Neural progenitor cell (in vitro differentiated cells): ENCODE results near the gene CBY1. TPM values are rescaled to one million over a fixed set of nuclear protein-coding genes. Genes with fewer than 3 reads are reported as not detected.
"Not testable (repeated sequence)": the region's sequence is repeated elsewhere in the genome, so short reads cannot be mapped to it uniquely, and the experiment has no call there.

Experiments
- DNase-seq: peaks from one replicate; pipeline ENCODE4 v3.0.0-alpha.2; 2016; ENCODE audit warnings: low spot score
- H2AFZ ChIP-seq: fragments of 200-600 bp; sonication (generic); replicated peaks from 2 replicates; pipeline ENCODE4 v1.6.1; 2016; ENCODE audit warnings: antibody characterized with exemption
- H3F3A ChIP-seq: fragments of 200-600 bp; sonication (generic); 2 replicates; pipeline ENCODE4 v1.6.1; 2016; ENCODE audit warnings: antibody characterized with exemption, low read depth
- H3K27ac ChIP-seq: fragments of 200-600 bp; sonication (generic); 2 replicates; pipeline ENCODE4 v1.5.1; 2016; ENCODE audit warnings: mild to moderate bottlenecking
- H3K27me3 ChIP-seq: fragments of 200-600 bp; sonication (generic); 2 replicates; pipeline ENCODE4 v1.6.1; 2016; ENCODE audit warnings: mild to moderate bottlenecking, moderate library complexity
- H3K36me3 ChIP-seq: fragments of 200-600 bp; sonication (generic); 2 replicates; pipeline ENCODE4 v1.5.1; 2016
- H3K4me1 ChIP-seq: fragments of 200-600 bp; sonication (generic); 2 replicates; pipeline ENCODE4 v1.6.1; 2016; ENCODE audit warnings: mixed run types
- H3K4me2 ChIP-seq: fragments of 200-600 bp; sonication (generic); 2 replicates; pipeline ENCODE4 v1.6.1; 2016
- H3K4me3 ChIP-seq: fragments of 200-600 bp; sonication (generic); 2 replicates; pipeline ENCODE4 v1.5.1; 2016
- H3K79me2 ChIP-seq: fragments of 200-600 bp; sonication (generic); 2 replicates; pipeline ENCODE4 v1.6.1; 2016; ENCODE audit warnings: low read depth
- H3K9ac ChIP-seq: fragments of 200-600 bp; sonication (generic); 2 replicates; pipeline ENCODE4 v1.6.1; 2016
- H3K9me3 ChIP-seq: fragments of 200-600 bp; sonication (generic); 2 replicates; pipeline ENCODE4 v1.5.1; 2016; ENCODE audit warnings: low read depth
- H4K20me1 ChIP-seq: fragments of 200-600 bp; sonication (generic); 2 replicates; pipeline ENCODE4 v1.6.1; 2016; ENCODE audit warnings: low read depth
- H3K27ac Mint-ChIP-seq: 3 replicates; pipeline ENCODE4 v1.8.0; 2021; ENCODE audit warnings: mixed read lengths
- H3K27me3 Mint-ChIP-seq: 2 replicates; pipeline ENCODE4 v1.8.0; 2022; ENCODE audit warnings: low read depth, mild to moderate bottlenecking, inconsistent platforms, moderate library complexity, mixed read lengths; ENCODE audit not compliant: insufficient read depth
- H3K36me3 Mint-ChIP-seq: 3 replicates; pipeline ENCODE4 v1.8.0; 2021; ENCODE audit warnings: mixed read lengths
- H3K4me1 Mint-ChIP-seq: 3 replicates; pipeline ENCODE4 v1.8.0; 2021; ENCODE audit warnings: mixed read lengths
- H3K4me3 Mint-ChIP-seq: 3 replicates; pipeline ENCODE4 v1.8.0; 2021; ENCODE audit warnings: mild to moderate bottlenecking, moderate library complexity, mixed read lengths
- H3K9me3 Mint-ChIP-seq: 3 replicates; pipeline ENCODE4 v1.8.0; 2020; ENCODE audit warnings: mixed read lengths
- EZH2 ChIP-seq: fragments of 200-600 bp; sonication (generic); IDR thresholded peaks from 2 replicates; pipeline ENCODE4 v1.6.1; 2017; ENCODE audit warnings: antibody characterized with exemption, mild to moderate bottlenecking, moderate library complexity
- EZH2phosphoT487 ChIP-seq: fragments of 200-600 bp; sonication (generic); IDR thresholded peaks from 2 replicates; pipeline ENCODE4 v1.6.1; 2017; ENCODE audit warnings: antibody characterized with exemption
- total RNA-seq: library from RNA; depleted of rRNA; stranded (reverse); fragments of >200 nt; gene quantifications from 2 replicates; pipeline ENCODE4 v1.2.3, GENCODE V29; 2015; ENCODE audit warnings: low replicate concordance
- TF ChIP-seq, protein P1 (sequence below): fragments of 200-600 bp; sonication (generic); IDR thresholded peaks from 2 replicates; pipeline ENCODE4 v1.5.1; 2017; ENCODE audit warnings: antibody characterized with exemption, mild to moderate bottlenecking

Gene CBY1
- total RNA-seq, 1 donor from 2014 or later, result 25.8 TPM

DNA sequence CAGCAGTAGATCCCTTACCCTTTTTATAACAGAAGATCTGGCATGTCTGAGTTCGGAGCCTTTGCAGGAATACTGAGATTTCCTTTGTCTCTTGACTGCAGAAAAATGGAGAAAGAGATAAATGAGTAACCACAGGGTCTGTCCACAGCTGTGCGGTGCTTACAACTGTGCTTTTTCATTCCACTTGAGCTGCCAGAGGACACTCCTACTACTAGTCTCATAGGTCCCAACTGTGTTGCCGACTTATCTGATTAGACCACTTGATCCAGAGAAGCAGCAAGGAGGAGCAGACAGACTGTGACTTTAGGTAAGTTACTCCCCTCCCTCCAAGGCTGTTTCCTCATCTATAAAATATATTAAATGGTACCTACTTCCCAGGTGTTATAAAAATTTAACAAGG, 17.7 kb upstream of the CBY1 start:
- H3K4me3 Mint-ChIP-seq, result no peak overlapping the region
- Histone ChIP-seq H3F3A (no peaks in the 10 kb centered on the region), H3K27me3 (no peaks in the 10 kb centered on the region), H2AFZ (no peak overlapping the region), H3K36me3 (no peaks in the 10 kb centered on the region), H3K4me3 (no peak overlapping the region), H3K27ac (no peak overlapping the region), H3K9me3 (no peaks in the 10 kb centered on the region), H3K4me1 (no peaks in the 10 kb centered on the region), H3K9ac (no peak overlapping the region), H3K79me2 (no peaks in the 10 kb centered on the region), H4K20me1 (no peaks in the 10 kb centered on the region), H3K4me2 (no peak overlapping the region)
- TF ChIP-seq, protein P1, sequence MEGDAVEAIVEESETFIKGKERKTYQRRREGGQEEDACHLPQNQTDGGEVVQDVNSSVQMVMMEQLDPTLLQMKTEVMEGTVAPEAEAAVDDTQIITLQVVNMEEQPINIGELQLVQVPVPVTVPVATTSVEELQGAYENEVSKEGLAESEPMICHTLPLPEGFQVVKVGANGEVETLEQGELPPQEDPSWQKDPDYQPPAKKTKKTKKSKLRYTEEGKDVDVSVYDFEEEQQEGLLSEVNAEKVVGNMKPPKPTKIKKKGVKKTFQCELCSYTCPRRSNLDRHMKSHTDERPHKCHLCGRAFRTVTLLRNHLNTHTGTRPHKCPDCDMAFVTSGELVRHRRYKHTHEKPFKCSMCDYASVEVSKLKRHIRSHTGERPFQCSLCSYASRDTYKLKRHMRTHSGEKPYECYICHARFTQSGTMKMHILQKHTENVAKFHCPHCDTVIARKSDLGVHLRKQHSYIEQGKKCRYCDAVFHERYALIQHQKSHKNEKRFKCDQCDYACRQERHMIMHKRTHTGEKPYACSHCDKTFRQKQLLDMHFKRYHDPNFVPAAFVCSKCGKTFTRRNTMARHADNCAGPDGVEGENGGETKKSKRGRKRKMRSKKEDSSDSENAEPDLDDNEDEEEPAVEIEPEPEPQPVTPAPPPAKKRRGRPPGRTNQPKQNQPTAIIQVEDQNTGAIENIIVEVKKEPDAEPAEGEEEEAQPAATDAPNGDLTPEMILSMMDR, result no peak
- TF ChIP-seq EZH2phosphoT487 (no peak), EZH2 (no peak)
- no peaks in the 10 kb centered on the region for H3K27me3 Mint-ChIP-seq
- no peak for DNase-seq
- H3K27ac Mint-ChIP-seq, result peak overlapping the region; percentile 13
- H3K36me3 Mint-ChIP-seq, result peaks cover 31% of the 10 kb centered on the region
- no peaks in the 10 kb centered on the region for H3K4me1 Mint-ChIP-seq
- no peaks in the 10 kb centered on the region for H3K9me3 Mint-ChIP-seq

DNA sequence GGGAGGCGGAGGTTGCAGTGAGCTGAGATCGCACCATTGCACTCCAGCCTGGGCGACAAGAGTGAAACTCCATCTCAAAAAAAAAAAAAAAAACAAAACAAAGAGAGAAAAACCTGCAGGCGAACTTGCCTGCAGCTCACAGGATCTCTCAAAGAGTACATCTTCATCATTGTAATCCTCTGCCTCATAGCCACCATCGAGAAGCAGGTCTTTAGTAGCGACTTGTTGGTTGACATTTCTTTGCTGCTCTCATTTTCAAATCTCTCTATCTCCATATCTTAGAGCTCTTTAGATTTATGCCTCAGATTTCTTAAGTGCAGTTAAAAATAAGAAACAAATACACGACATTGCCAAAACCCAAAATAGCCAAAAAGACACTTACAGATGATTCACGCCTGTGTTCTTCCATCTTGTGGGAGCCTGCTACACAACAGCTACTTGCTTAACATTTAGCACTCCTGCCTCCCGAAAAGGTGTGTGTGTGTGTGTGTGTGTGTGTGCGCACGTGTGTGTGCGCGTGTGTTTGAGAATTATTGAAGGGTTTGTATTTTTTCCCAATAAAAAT, 14.9 kb upstream of the CBY1 start:
- no peaks in the 10 kb centered on the region for H3K27me3 Mint-ChIP-seq
- H3K4me2 ChIP-seq, result no peak overlapping the region
- no peaks in the 10 kb centered on the region for H3K4me1 ChIP-seq
- no peak overlapping the region for H2AFZ ChIP-seq
- H4K20me1 ChIP-seq, result no peaks in the 10 kb centered on the region
- H3K4me1 Mint-ChIP-seq, result no peaks in the 10 kb centered on the region
- no peak overlapping the region for H3K27ac ChIP-seq
- H3K27ac Mint-ChIP-seq, result no peak overlapping the region
- no peaks in the 10 kb centered on the region for H3F3A ChIP-seq
- no peaks in the 10 kb centered on the region for H3K27me3 ChIP-seq
- H3K36me3 ChIP-seq, result no peaks in the 10 kb centered on the region
- H3K4me3 ChIP-seq, result no peak overlapping the region
- no peak for DNase-seq
- TF ChIP-seq EZH2 (no peak), EZH2phosphoT487 (no peak)
- TF ChIP-seq, protein P1, result no peak
- H3K36me3 Mint-ChIP-seq, result peaks cover 29% of the 10 kb centered on the region
- H3K9me3 Mint-ChIP-seq, result no peaks in the 10 kb centered on the region
- H3K9ac ChIP-seq, result no peak overlapping the region
- no peaks in the 10 kb centered on the region for H3K79me2 ChIP-seq
- H3K9me3 ChIP-seq, result no peaks in the 10 kb centered on the region
- no peak overlapping the region for H3K4me3 Mint-ChIP-seq

DNA sequence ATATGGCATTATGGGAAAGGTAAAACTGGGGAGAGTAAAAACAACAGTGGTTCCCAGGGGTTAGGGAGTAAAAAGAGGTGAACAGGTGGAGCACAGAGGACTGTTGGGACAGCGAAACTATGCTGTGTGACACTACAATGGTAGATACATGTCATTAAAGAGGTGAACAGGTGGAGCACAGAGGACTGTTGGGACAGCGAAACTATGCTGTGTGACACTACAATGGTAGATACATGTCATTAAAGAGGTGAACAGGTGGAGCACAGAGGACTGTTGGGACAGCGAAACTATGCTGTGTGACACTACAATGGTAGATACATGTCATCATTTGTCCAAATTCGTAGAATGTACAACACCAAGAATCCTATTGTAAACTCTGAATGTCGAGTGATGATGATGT, 12.2 kb upstream of the CBY1 start:
- not testable (repeated sequence) for H3K79me2 ChIP-seq, H3K4me2 ChIP-seq, H3K9ac ChIP-seq, H3K9me3 Mint-ChIP-seq, H3K27me3 ChIP-seq, H3K4me1 Mint-ChIP-seq, H3K27ac ChIP-seq, H3K36me3 ChIP-seq, H3K4me1 ChIP-seq, H3K27ac Mint-ChIP-seq, H4K20me1 ChIP-seq, H3K4me3 ChIP-seq, H3K27me3 Mint-ChIP-seq, H3K9me3 ChIP-seq, DNase-seq, H3K4me3 Mint-ChIP-seq, H2AFZ ChIP-seq, H3F3A ChIP-seq
- peaks cover 38% of the 10 kb centered on the region for H3K36me3 Mint-ChIP-seq

DNA sequence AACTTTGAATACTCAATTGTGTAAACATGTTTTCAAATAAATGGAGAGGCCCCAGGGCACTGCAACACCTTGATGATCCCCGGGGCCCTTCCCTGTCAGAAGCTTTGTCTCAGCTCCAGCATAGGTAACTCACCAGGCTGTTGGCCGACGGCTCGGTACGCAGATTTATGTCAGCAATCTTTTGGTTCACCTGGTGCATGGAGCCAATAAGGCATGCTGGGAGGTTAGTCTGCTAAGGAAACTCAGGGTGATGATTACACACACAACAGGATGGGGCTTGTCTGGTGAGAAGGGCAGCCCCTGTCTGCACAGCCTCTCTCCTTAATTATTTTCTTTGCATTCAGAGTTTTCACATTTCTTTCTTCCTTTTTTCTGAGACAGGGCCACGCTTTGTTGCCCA, 11.0 kb upstream of the CBY1 start:
- Mint-ChIP-seq H3K4me3 (no peak overlapping the region), H3K36me3 (peaks cover 37% of the 10 kb centered on the region), H3K27ac (no peak overlapping the region), H3K9me3 (no peaks in the 10 kb centered on the region), H3K4me1 (no peaks in the 10 kb centered on the region), H3K27me3 (no peaks in the 10 kb centered on the region)
- H3K27me3 ChIP-seq, result no peaks in the 10 kb centered on the region
- no peak overlapping the region for H3K9ac ChIP-seq
- no peaks in the 10 kb centered on the region for H3K4me1 ChIP-seq
- no peak overlapping the region for H3K27ac ChIP-seq
- TF ChIP-seq, protein P1, result no peak
- no peak for TF ChIP-seq EZH2
- TF ChIP-seq EZH2phosphoT487, result no peak
- H4K20me1 ChIP-seq, result no peaks in the 10 kb centered on the region
- no peaks in the 10 kb centered on the region for H3K36me3 ChIP-seq
- H3F3A ChIP-seq, result no peaks in the 10 kb centered on the region
- no peak for DNase-seq
- H3K9me3 ChIP-seq, result no peaks in the 10 kb centered on the region
- no peaks in the 10 kb centered on the region for H3K79me2 ChIP-seq
- H3K4me2 ChIP-seq, result no peak overlapping the region
- no peak overlapping the region for H2AFZ ChIP-seq
- H3K4me3 ChIP-seq, result no peak overlapping the region
